ENCODE results near the gene FLNB. TPM values are rescaled to one million over a fixed set of nuclear protein-coding genes. Genes with fewer than 3 reads are reported as not detected.

The FLNB gene
- total and polyA plus RNA-seq, 2 of the 4 experiments (the other 2 are of a cell fraction), result 78.0 to 136 TPM

GRCh38 chr3:58095603-58096138 lies 87.4 kb downstream of the FLNB start:
- Histone ChIP-seq H3K4ac (ENCODE audit: low read depth, low read length) (no peak overlapping the region), H3K56ac (ENCODE audit: extremely low read depth, insufficient read depth, low read length) (no peak overlapping the region), H4K91ac (ENCODE audit: insufficient read depth, low read depth, low read length) (no peak overlapping the region), H3K79me1 (ENCODE audit: low read depth in 1 of 2, low read length in 2 of 2) (peaks cover 52 to 80% of the 10 kb centered on the region in 2 experiments), H3K23ac (ENCODE audit: low read depth, low read length) (no peak overlapping the region), H3K9ac (ENCODE audit: low read depth, low read length) (no peak overlapping the region), H2AFZ (replicated peaks; ENCODE audit: low read length, poor library complexity) (no peak overlapping the region), H3K4me1 (ENCODE audit: control insufficient read depth, insufficient read depth, low read length) (no peaks in the 10 kb centered on the region; the same call in 1 of the 2 replicates), H2AK9ac (replicated peaks; ENCODE audit: low read depth, low read length, poor library complexity) (no peak overlapping the region), H2BK20ac (ENCODE audit: low read depth, low read length) (no peak overlapping the region), H3K27me3 (ENCODE audit: control insufficient read depth, insufficient read depth, low read length) (no peaks in the 10 kb centered on the region), H3K18ac (ENCODE audit: low read depth, low read length) (no peak overlapping the region), H4K5ac (ENCODE audit: low read depth, low read length) (no peak overlapping the region), H2BK120ac (ENCODE audit: low read depth, low read length) (no peak overlapping the region), H3K27ac (ENCODE audit: insufficient read depth, low read length) (no peak overlapping the region), H4K20me1 (ENCODE audit: insufficient read depth, low read length) (peaks cover 10% of the 10 kb centered on the region), H2AK5ac (ENCODE audit: low read depth, low read length) (no peak overlapping the region), H3K4me3 (ENCODE audit: insufficient read depth, low read depth, low read length) (no peak overlapping the region), H3K9me1 (ENCODE audit: insufficient read depth, low read length) (peaks cover 22% of the 10 kb centered on the region), H3K4me2 (ENCODE audit: low read depth, low read length) (no peak overlapping the region), H2BK15ac (ENCODE audit: low read depth, low read length) (no peak overlapping the region), H3K9me3 (ENCODE audit: control insufficient read depth, insufficient read depth, low read length) (no peaks in the 10 kb centered on the region), H3K36me3 (ENCODE audit: control insufficient read depth, insufficient read depth, low read length) (peaks cover 44% of the 10 kb centered on the region), H3K14ac (replicated peaks; ENCODE audit: low read depth, low read length) (no peak overlapping the region), H4K8ac (ENCODE audit: low read depth in 2 of 2, low read length in 2 of 2) (no peak overlapping the region), H2BK5ac (ENCODE audit: low read depth, low read length, poor library complexity, severe bottlenecking) (no peak overlapping the region)
- DNase-seq (no peak), ATAC-seq (ENCODE audit: low read depth) (no peak)
- ChIA-PET CTCF (no interaction called here), POLR2A (ENCODE audit: unreplicated experiment) (no interaction called here)
- in situ Hi-C loops (cut with MboI; ENCODE audit: low sequenced_read_pairs) (loop anchor here (10.0 kb wide), 1 partner anchor 231 kb away; no protein-coding TSS in a partner anchor), dilution Hi-C loops (cut with HindIII; ENCODE audit: low sequenced_read_pairs, unreplicated experiment) (no loop called here), intact Hi-C loops (cut with micrococcal nuclease) (no loop called here)
- BruUV-seq (replicated peaks), result no TSS peak
- TF ChIP-seq CEBPB (IDR thresholded peaks at IDR 0.05; ENCODE audit: low read depth, low read length), result 0 out of 2 replicates have a peak, but pooled peaks have one; percentile 8
- no peak for TF ChIP-seq RAD21 (IDR thresholded peaks at IDR 0.05; ENCODE audit: low read length)
- WGBS, 2 experiments (ENCODE audit: extremely low coverage in 2 of 2, insufficient read length in 1 of 2), result no CpG with 5 or more reads among the region's 6 CpGs
